ENCODE data around the gene ACSF2. TPM values are rescaled to one million over a fixed set of nuclear protein-coding genes. Genes with fewer than 3 reads are reported as not detected.

ACSF2 gene
- total RNA-seq, 4 donors from 2014 or later: 31.3 to 63.1 (median 42.2) TPM

DNA sequence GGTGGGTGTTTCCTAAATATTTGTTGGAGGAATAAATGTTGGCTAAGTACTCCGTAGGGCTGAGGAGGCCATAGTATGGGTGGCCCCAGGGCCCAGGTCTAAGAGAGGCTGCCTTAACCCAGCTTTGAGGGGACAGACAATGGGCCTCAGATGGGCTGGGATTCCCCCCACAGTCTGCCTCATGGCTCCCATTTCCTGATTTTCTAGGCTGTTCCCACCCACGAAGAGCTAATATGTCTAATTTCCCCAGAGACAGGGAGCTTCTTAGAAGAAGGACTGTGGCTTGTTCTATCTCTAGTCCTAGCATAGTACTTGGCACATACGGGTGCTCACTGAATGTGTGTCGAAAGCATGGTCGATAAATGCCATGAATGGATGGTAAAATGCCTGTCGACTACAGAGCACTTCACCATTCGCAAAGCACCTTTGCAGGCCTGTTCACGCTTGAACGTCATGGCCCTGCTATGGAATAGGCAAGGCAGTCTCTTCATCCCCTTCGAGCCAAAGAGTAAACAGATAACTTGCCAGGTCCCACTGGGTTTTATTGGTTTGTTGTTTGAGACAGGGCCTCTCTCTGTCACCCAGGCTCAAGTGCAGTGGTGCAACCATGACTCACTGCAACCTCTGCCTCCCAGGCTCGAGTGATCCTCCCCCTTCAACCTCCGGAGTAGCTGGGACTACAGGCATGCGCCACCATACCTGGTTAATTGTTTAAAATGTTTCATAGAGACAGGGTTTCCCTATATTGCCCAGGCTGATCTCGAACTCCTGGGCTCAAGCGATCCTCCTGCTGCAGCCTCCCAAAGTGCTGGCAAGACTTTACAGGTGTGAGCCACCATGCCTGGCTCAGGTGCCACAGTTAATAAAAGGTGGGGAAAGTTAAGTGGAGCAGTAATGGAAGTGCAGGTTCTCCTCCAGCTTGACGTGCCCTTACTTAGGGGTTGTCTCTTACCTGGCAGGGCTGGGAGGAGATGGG lies 33.0 kb downstream of the ACSF2 start:
- TF ChIP-seq, protein P1, sequence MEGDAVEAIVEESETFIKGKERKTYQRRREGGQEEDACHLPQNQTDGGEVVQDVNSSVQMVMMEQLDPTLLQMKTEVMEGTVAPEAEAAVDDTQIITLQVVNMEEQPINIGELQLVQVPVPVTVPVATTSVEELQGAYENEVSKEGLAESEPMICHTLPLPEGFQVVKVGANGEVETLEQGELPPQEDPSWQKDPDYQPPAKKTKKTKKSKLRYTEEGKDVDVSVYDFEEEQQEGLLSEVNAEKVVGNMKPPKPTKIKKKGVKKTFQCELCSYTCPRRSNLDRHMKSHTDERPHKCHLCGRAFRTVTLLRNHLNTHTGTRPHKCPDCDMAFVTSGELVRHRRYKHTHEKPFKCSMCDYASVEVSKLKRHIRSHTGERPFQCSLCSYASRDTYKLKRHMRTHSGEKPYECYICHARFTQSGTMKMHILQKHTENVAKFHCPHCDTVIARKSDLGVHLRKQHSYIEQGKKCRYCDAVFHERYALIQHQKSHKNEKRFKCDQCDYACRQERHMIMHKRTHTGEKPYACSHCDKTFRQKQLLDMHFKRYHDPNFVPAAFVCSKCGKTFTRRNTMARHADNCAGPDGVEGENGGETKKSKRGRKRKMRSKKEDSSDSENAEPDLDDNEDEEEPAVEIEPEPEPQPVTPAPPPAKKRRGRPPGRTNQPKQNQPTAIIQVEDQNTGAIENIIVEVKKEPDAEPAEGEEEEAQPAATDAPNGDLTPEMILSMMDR (IDR thresholded peaks at IDR 0.05; ENCODE audit: low read depth): no peak

DNA sequence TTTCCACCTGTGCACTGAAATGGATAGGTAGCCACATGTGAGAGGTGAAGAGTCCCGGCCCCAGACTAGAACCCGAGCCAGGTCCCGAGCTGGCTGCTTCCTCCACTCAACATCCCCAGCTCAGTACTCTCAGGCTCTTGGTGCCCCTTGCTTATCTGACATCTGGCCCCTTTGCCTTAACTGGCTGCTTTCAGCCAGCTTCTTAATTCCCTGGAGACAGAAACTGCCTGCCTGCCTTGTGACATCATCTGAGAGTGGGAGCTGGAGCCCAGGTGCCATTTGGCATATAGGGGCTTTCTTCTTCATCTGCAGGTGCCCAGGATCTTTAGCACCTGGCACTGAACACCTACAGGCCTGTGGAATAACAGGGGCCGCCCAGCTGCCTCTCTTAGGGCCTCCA lies 33.7 kb downstream of the ACSF2 start:
- TF ChIP-seq, protein P1 (IDR thresholded peaks at IDR 0.05; ENCODE audit: low read depth): no peak

DNA sequence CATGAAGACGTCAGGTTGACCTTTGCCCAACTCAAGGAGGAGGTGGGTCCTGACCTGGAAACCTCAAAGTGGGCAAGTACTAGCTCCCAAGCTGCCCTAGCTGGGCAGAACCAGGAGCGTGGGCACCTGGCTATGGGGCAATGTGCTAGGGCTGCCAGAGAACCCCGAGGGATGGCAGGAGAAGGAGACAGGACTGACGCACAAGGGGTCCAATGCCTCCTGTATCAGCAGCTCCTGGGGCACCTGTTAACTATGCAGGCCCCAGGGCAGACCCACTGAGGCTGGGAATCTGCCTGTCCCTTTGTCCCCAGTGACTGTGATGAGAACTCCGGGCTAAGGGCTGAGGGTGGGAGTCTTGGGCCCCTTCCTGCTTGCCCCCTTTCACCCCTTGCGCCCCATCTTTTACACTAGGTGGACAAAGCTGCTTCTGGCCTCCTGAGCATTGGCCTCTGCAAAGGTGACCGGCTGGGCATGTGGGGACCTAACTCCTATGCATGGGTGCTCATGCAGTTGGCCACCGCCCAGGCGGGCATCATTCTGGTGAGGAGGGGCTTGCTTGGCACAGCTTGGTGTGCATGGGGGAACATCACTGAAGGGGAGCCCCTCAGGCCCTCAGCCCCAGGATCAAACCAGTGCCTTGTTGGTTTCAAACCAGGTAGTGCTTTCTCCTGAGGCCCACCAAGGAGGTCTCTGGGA lies 35.0 kb downstream of the ACSF2 start:
- TF ChIP-seq, protein P1 (IDR thresholded peaks at IDR 0.05; ENCODE audit: low read depth): no peak

DNA sequence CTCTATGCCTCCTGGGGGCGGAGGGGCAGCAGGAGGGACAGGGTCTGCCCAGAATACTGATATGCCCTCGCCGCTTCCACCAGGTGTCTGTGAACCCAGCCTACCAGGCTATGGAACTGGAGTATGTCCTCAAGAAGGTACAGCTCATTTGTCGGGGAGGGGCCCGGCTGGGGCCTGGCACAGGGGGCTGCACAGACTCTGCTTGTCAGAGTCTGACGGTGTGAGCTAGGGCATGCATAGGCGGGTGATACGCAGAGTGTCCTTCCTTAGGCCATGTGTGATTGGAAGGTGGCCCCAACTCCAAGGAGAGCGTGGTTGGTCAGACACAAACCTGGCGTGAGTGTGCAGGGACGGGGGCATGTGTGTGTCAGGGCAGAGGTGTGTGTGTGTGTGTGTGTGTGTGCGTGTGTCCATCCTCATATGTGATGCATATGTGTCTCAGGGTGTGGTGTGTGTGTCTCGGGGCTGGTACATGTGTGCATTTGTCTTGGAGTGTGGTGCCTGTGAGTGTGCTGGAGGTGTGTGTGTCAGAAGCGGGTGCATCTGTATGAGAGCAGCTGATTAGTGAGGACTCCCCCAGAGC lies 35.6 kb downstream of the ACSF2 start:
- TF ChIP-seq, protein P1 (IDR thresholded peaks at IDR 0.05; ENCODE audit: low read depth): no peak

DNA sequence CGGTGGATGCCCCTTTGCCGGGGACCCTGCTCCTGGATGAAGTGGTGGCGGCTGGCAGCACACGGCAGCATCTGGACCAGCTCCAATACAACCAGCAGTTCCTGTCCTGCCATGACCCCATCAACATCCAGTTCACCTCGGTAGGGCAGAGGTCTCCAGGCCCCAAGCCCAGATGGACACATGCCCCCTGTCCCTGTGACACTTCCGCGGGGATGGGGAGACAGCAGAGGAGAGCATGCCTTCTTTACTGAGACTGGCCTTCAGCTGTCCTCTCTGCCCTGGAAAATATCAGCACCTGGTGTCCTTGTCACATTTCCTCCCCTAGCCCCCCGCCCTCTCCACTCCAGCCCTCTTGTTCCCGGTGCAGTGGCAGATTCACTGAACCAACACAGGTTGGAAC lies 36.4 kb downstream of the ACSF2 start:
- TF ChIP-seq, protein P1 (IDR thresholded peaks at IDR 0.05; ENCODE audit: low read depth): no peak

DNA sequence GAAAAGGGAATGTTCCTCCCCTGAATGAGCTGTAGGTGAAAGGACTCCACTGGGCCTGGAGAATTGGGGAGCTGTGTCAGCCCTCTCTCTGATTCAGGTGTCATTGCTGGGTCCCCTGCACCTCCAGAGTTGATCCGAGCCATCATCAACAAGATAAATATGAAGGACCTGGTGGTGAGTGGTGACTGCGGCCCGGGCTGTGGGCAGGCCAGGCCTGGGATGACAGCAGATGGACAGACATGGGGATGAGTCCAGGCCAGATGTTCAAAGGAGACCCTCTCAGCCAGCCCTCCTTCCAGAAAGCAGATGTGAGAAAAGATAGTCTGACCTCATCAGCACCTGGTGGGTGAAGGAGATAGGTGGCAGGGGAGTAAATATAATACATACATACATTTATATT lies 38.1 kb downstream of the ACSF2 start:
- TF ChIP-seq, protein P1 (IDR thresholded peaks at IDR 0.05; ENCODE audit: low read depth): no peak

DNA sequence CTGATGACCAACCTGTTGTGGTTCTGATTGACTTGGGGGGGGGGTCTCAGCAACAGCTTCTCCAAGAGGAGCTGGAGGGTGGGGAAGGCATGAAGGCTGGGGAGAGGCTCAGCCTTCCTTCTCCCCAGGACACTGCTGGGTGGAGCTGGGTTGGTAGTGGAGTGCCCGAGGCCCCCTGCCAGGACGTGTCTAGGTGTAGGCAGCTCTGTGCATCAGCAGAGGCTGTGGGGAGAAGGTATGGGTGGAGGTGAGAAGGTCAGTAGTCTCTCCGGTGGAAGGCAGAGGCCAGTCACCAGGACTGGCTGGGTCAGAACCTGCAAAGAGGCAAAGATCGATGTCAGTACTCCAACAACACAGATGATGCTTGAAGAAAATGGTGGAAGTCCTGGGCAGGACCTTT lies 38.7 kb downstream of the ACSF2 start:
- TF ChIP-seq, protein P1 (IDR thresholded peaks at IDR 0.05; ENCODE audit: low read depth): no peak

Measured in subcutaneous adipose tissue (tissue), 4 donors.